H1 (cell line): Measurements from ENCODE around the gene ADCY5. TPM values are rescaled to one million over a fixed set of nuclear protein-coding genes. Genes with fewer than 3 reads are reported as not detected.

Experiments
- CTCF ChIA-PET: fragments of 300-600 bp; sonication (Branson Sonifier 250); formaldehyde crosslinking; loops from one replicate; lab custom pipeline; 2021; ENCODE audit not compliant: partially characterized antibody; lab: Charles Lee
- POLR2A ChIA-PET: fragments of 300-600 bp; sonication (Branson Sonifier 250); formaldehyde crosslinking; loops from one replicate; lab custom pipeline; 2021; ENCODE audit warnings: inconsistent platforms; ENCODE audit not compliant: partially characterized antibody; lab: Charles Lee
- DNase-seq, 2 experiments: peaks; one replicate each; pipeline versions ENCODE4 v3.0.0 to v3.0.0-alpha.2; 2010 to 2022; ENCODE audit warnings: low spot score in 2 of 2, low read depth in 1 of 2, mixed read lengths in 1 of 2
- FAIRE-seq: peaks from 2 replicates; lab custom pipeline; 2011; peaks lifted over from hg19 to GRCh38; lab: Jason Lieb, UNC
- H2AFZ ChIP-seq: 2 replicates; pipeline ENCODE4 v1.8.1; 2012; ENCODE audit warnings: low read length, inconsistent platforms
- H2AK5ac ChIP-seq: 2 replicates; pipeline ENCODE4 v1.6.1; 2013; ENCODE audit warnings: low read depth, low read length
- H2BK120ac ChIP-seq: replicated peaks from 2 replicates; pipeline ENCODE3; 2013; ENCODE audit warnings: low read depth, low read length, inconsistent platforms
- H2BK12ac ChIP-seq: 2 replicates; pipeline ENCODE4 v1.6.1; 2013; ENCODE audit warnings: low read depth, low read length
- H2BK15ac ChIP-seq: 2 replicates; pipeline ENCODE4 v1.6.1; 2013; ENCODE audit warnings: low read length
- H2BK20ac ChIP-seq: 2 replicates; pipeline ENCODE4 v1.6.1; 2013; ENCODE audit warnings: low read length
- H2BK5ac ChIP-seq: 2 replicates; pipeline ENCODE4 v1.6.1; 2013; ENCODE audit warnings: low read depth, low read length
- H3K14ac ChIP-seq: 2 replicates; pipeline ENCODE4 v1.6.1; 2013; ENCODE audit warnings: inconsistent platforms; ENCODE audit not compliant: insufficient read length
- H3K18ac ChIP-seq: 2 replicates; pipeline ENCODE4 v1.6.1; 2013; ENCODE audit warnings: low read length; ENCODE audit errors: extremely low read depth
- H3K23ac ChIP-seq: 2 replicates; pipeline ENCODE4 v1.6.1; 2013; ENCODE audit warnings: inconsistent platforms; ENCODE audit not compliant: insufficient read length
- H3K23me2 ChIP-seq: 2 replicates; pipeline ENCODE4 v1.6.1; 2013; ENCODE audit warnings: low read depth, low read length
- H3K27ac ChIP-seq: 2 replicates; pipeline ENCODE4 v1.6.1; 2011; ENCODE audit warnings: low read depth, low read length, inconsistent platforms
- H3K27me3 ChIP-seq, 4 experiments: replicated peaks in 1 of 4; 1 replicate in 1 of 4; 2 replicates in 3 of 4; pipeline versions ENCODE4 v1.6.1 to v1.8.1; 2011 to 2013; ENCODE audit warnings: low read length in 3 of 4, mild to moderate bottlenecking in 3 of 4, inconsistent platforms in 2 of 4, mixed read lengths in 2 of 4, moderate library complexity in 1 of 4; ENCODE audit not compliant: control insufficient read depth in 3 of 4, insufficient read depth in 3 of 4; ENCODE audit errors: extremely low read depth in 1 of 4
- H3K36me3 ChIP-seq, 4 experiments: 2 replicates each; pipeline versions ENCODE4 v1.6.1 to v1.8.1; 2011 to 2013; ENCODE audit warnings: mild to moderate bottlenecking in 4 of 4, low read length in 3 of 4, moderate library complexity in 2 of 4, control low read depth in 1 of 4, inconsistent platforms in 1 of 4; ENCODE audit not compliant: insufficient read depth in 4 of 4, control insufficient read depth in 2 of 4
- H3K4ac ChIP-seq: replicated peaks from 2 replicates; pipeline ENCODE3; 2013; ENCODE audit warnings: low read length, low read depth, mixed read lengths, inconsistent platforms; ENCODE audit not compliant: insufficient read length
- H3K4me1 ChIP-seq, 4 experiments: replicated peaks in 1 of 4; 1 replicate in 1 of 4; 2 replicates in 3 of 4; pipeline versions ENCODE4 v1.6.1 to v1.8.1; 2011 to 2013; ENCODE audit warnings: low read length in 3 of 4, inconsistent platforms in 2 of 4, mixed read lengths in 1 of 4; ENCODE audit not compliant: insufficient read depth in 4 of 4, control insufficient read depth in 3 of 4
- H3K4me2 ChIP-seq, 2 experiments: 2 replicates each; pipeline versions ENCODE4 v1.6.1 to v1.8.1; 2011 to 2013; ENCODE audit warnings: low read depth in 2 of 2, low read length in 2 of 2, control low read depth in 1 of 2, inconsistent platforms in 1 of 2, mild to moderate bottlenecking in 1 of 2; ENCODE audit not compliant: insufficient read depth in 1 of 2
- H3K4me3 ChIP-seq, 4 experiments: fragments of 200-600, 300-600 bp in 1 of 4; sonication (generic), shearing (Covaris generic), sonication (Bioruptor Twin) in 1 of 4; 2 replicates each; pipeline versions ENCODE4 v1.5.1 to v1.8.1; 2011 to 2016; ENCODE audit warnings: low read length in 4 of 4, low read depth in 3 of 4, control low read depth in 2 of 4, inconsistent platforms in 2 of 4, mild to moderate bottlenecking in 2 of 4, mixed read lengths in 1 of 4, moderate library complexity in 1 of 4; ENCODE audit not compliant: insufficient read depth in 2 of 4; ENCODE audit errors: extremely low read depth in 1 of 4
- H3K56ac ChIP-seq: replicated peaks from 2 replicates; pipeline ENCODE3; 2013; ENCODE audit warnings: low read depth, mild to moderate bottlenecking, mixed read lengths, low read length, inconsistent platforms; ENCODE audit not compliant: insufficient read length
- H3K79me1 ChIP-seq: 2 replicates; pipeline ENCODE4 v1.6.1; 2013; ENCODE audit warnings: low read depth, low read length, control low read depth
- H3K79me2 ChIP-seq, 2 experiments: 2 replicates each; pipeline versions ENCODE4 v1.6.1 to v1.8.1; 2012 to 2013; ENCODE audit warnings: low read length in 2 of 2, mild to moderate bottlenecking in 2 of 2, inconsistent platforms in 1 of 2; ENCODE audit not compliant: insufficient read depth in 2 of 2, control insufficient read depth in 1 of 2
- H3K9ac ChIP-seq, 4 experiments: replicated peaks in 1 of 4; 1 replicate in 1 of 4; 2 replicates in 3 of 4; pipeline versions ENCODE4 v1.6.1 to v1.8.1; 2011 to 2013; ENCODE audit warnings: low read depth in 3 of 4, low read length in 3 of 4, control low read depth in 2 of 4, mild to moderate bottlenecking in 2 of 4, moderate library complexity in 2 of 4, inconsistent platforms in 1 of 4; ENCODE audit errors: extremely low read depth in 1 of 4
- H3K9me3 ChIP-seq, 2 experiments: 2 replicates each; pipeline versions ENCODE4 v1.6.1 to v1.8.1; 2012 to 2013; ENCODE audit warnings: mild to moderate bottlenecking in 2 of 2, moderate library complexity in 2 of 2, control low read depth in 1 of 2, inconsistent platforms in 1 of 2, low read depth in 1 of 2, low read length in 1 of 2, mixed read lengths in 1 of 2; ENCODE audit not compliant: insufficient read depth in 2 of 2
- H4K20me1 ChIP-seq, 2 experiments: replicated peaks in 1 of 2; 2 replicates each; pipeline versions ENCODE3 to v1.8.1; 2011 to 2013; ENCODE audit warnings: inconsistent platforms in 2 of 2, low read length in 2 of 2, mild to moderate bottlenecking in 1 of 2; ENCODE audit not compliant: insufficient read depth in 2 of 2, control insufficient read depth in 1 of 2
- H4K5ac ChIP-seq: 2 replicates; pipeline ENCODE4 v1.6.1; 2013; ENCODE audit warnings: low read length, low read depth, mixed read lengths, inconsistent platforms; ENCODE audit not compliant: insufficient read length
- H4K8ac ChIP-seq: 2 replicates; pipeline ENCODE4 v1.8.0; 2013; ENCODE audit warnings: mild to moderate bottlenecking, moderate library complexity, low read length, inconsistent platforms; ENCODE audit not compliant: insufficient read depth; ENCODE audit errors: extremely low read depth
- H4K91ac ChIP-seq: replicated peaks from 2 replicates; pipeline ENCODE3; 2013; ENCODE audit warnings: low read length, mixed read lengths, inconsistent platforms; ENCODE audit not compliant: insufficient read length
- RBBP5 ChIP-seq: IDR thresholded peaks from 2 replicates; pipeline ENCODE4 v1.7.1; 2012; ENCODE audit warnings: low read depth, mild to moderate bottlenecking, inconsistent platforms, low read length, moderate library complexity, borderline replicate concordance
- SAP30 ChIP-seq: fragments of 300-600 bp; sonication (generic); IDR thresholded peaks from 2 replicates; pipeline ENCODE4 v1.7.1; 2012; ENCODE audit warnings: low read length, moderate library complexity, mild to moderate bottlenecking, inconsistent platforms; ENCODE audit not compliant: insufficient read depth, insufficient replicate concordance
- TBP ChIP-seq: IDR thresholded peaks from 2 replicates; pipeline ENCODE4 v1.6.1; 2011; ENCODE audit warnings: low read depth, low read length, improper control_type of control experiment
- WGBS, 2 experiments: shearing (Covaris generic) in 1 of 2; methylation state at CpG; one replicate each; pipeline versions ENCODE4 v1.1.6 to v1.1.7; 2013 to 2015; ENCODE audit warnings: low lambda C conversion rate in 2 of 2, mixed read lengths in 2 of 2, inconsistent platforms in 1 of 2, low coverage in 1 of 2, missing lambda C conversion rate in 1 of 2; ENCODE audit not compliant: insufficient replicate concordance in 2 of 2, insufficient coverage in 1 of 2, insufficient read length in 1 of 2; ENCODE audit errors: extremely low coverage in 1 of 2, missing lambda C conversion rate in 1 of 2; 5-methylcytosine and 5-hydroxymethylcytosine counted together
- polyA plus RNA-seq, 7 experiments: library from polyadenylated mRNA; depleted of rRNA in 3 of 7; stranded (reverse) in 5 of 7; unstranded in 2 of 7; fragments of >200 nt in 5 of 7; fragments of 200-250 nt in 2 of 7; gene quantifications; 1 replicate in 5 of 7; 2 replicates in 1 of 7; 4 replicates in 1 of 7; pipeline versions ENCODE4 v1.2.1 to v1.2.3, GENCODE V29; 2011 to 2013; ENCODE audit warnings: missing spikeins in 2 of 7, mixed read lengths in 2 of 7
- total RNA-seq: library from RNA; stranded (reverse); fragmentation: NEBNext Ultra II Directional; extraction: Animal tissue kit (Norgen Biotek cat#: 25700); gene quantifications from 2 replicates; pipeline ENCODE4 v1.2.1, GENCODE V29; 2021

ADCY5 gene
- total and polyA plus RNA-seq, 2 of the 8 experiments (the other 6 are each of a cell fraction or from before 2014, with no cell fraction given), result 18.9 to 40.8 TPM

DNA sequence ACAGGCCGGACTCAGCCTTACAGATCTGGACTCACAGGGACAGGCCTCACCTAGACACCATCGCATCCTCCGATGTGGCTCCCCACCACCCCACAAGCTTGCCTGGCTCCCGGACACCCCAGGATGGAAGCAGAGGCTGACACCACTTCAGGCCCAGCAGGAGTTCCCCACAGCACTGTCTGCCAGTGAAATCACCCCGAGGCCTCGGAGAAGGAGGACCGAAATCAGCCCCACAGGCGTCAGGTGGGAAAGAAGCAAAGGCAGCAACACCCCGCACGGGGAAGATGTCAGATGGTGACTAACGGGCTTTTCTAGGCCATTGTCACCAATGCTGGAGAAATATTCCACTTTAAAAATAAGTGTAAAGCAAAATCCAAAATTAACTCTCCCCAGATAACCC lies 18.6 kb downstream of the ADCY5 start:
- H3K23ac ChIP-seq, result no peak overlapping the region
- no peak overlapping the region for H3K4me2 ChIP-seq
- H4K5ac ChIP-seq, result no peak overlapping the region
- H3K9me3 ChIP-seq, result no peaks in the 10 kb centered on the region
- no peak overlapping the region for H3K4ac ChIP-seq
- H4K20me1 ChIP-seq, result peaks cover 0 to 1% of the 10 kb centered on the region in 2 experiments
- H3K79me1 ChIP-seq, result no peaks in the 10 kb centered on the region
- no peak overlapping the region for H2BK120ac ChIP-seq
- no peak overlapping the region for H3K18ac ChIP-seq
- no peaks in the 10 kb centered on the region for H3K23me2 ChIP-seq
- H4K91ac ChIP-seq, result no peak overlapping the region
- no peak overlapping the region for H2AK5ac ChIP-seq
- H3K4me3 ChIP-seq, result no peak overlapping the region
- H2BK12ac ChIP-seq, result no peak overlapping the region
- H3K27ac ChIP-seq, result no peak overlapping the region
- no peaks in the 10 kb centered on the region for H3K4me1 ChIP-seq
- no peak for DNase-seq
- FAIRE-seq, result no peak
- H2AFZ ChIP-seq, result no peak overlapping the region
- H2BK5ac ChIP-seq, result no peak overlapping the region
- H3K36me3 ChIP-seq, result no peaks in the 10 kb centered on the region
- H3K79me2 ChIP-seq, result no peaks in the 10 kb centered on the region
- H3K27me3 ChIP-seq, result no peaks in the 10 kb centered on the region
- H3K14ac ChIP-seq, result no peak overlapping the region
- no peak overlapping the region for H3K9ac ChIP-seq
- H2BK20ac ChIP-seq, result no peak overlapping the region
- H3K56ac ChIP-seq, result no peak overlapping the region
- POLR2A ChIA-PET, result no interaction called here
- H2BK15ac ChIP-seq, result no peak overlapping the region
- CTCF ChIA-PET, result interaction anchor here (1.5 to 4.6 kb wide), 2 partner anchors 17 to 101 kb away, joined by 3 to 34 read pairs; partner anchors contain the start of gene ADCY5
- peak overlapping the region; percentile 43; the same call in 1 of the 2 replicates for H4K8ac ChIP-seq
- 87% methylated on average over 11 of the region's 11 CpGs; no CpG with 5 or more reads in 1 of the 2 experiments for WGBS, 2 experiments
- TF ChIP-seq SAP30, result no peak
- no peak for TF ChIP-seq RBBP5
- TF ChIP-seq TBP, result no peak
